GM10266 (cell line): ENCODE results near the gene TMEFF2.

Experiments used
- DNase-seq: peaks from one replicate; pipeline ENCODE4 v3.0.0; 2012; ENCODE audit errors: extremely low spot score
- TF ChIP-seq, protein P1 (sequence below): IDR thresholded peaks from 2 replicates; pipeline ENCODE4 v1.5.1; 2012; ENCODE audit warnings: mild to moderate bottlenecking, low read depth; ENCODE audit not compliant: control insufficient read depth, insufficient read depth; ENCODE audit errors: missing control alignments

Gene TMEFF2

DNA sequence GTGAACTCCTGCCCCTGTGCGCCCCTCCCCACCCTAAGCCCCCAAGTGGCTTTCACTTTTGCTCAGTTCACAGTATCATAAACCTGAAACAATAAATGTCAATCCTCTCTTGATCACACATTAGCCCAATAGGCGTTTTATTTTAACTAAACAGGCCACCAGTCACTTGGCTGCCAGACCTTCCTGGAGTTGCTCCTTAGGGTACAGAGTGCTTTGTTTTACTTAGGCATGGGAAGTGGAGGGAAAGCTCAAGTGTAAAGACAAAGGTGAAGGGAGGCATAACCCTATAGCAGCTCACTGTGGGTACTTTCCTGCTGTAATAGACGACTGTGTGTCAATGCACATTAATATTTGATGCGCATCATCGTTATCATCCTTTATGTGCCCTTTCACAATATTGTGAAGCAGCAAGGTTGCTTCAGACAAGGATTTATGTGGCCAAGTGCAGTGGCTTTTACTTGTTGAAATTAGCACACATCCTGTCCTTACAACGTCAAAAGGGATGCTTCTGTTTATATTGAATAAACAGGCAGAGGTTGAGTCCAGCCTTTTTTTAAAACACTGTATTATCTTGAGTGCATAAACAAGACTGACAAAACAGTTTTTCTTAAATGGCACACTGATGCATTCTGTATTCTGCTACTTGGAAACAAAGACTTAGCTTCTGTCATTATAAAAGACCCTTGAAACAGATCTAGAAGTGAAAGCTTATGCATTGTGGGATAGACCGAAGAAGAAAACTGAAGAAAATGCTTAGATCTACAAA lies 168.5 kb downstream of the TMEFF2 start:
- no peak for DNase-seq
- TF ChIP-seq, protein P1, sequence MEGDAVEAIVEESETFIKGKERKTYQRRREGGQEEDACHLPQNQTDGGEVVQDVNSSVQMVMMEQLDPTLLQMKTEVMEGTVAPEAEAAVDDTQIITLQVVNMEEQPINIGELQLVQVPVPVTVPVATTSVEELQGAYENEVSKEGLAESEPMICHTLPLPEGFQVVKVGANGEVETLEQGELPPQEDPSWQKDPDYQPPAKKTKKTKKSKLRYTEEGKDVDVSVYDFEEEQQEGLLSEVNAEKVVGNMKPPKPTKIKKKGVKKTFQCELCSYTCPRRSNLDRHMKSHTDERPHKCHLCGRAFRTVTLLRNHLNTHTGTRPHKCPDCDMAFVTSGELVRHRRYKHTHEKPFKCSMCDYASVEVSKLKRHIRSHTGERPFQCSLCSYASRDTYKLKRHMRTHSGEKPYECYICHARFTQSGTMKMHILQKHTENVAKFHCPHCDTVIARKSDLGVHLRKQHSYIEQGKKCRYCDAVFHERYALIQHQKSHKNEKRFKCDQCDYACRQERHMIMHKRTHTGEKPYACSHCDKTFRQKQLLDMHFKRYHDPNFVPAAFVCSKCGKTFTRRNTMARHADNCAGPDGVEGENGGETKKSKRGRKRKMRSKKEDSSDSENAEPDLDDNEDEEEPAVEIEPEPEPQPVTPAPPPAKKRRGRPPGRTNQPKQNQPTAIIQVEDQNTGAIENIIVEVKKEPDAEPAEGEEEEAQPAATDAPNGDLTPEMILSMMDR, result no peak

DNA sequence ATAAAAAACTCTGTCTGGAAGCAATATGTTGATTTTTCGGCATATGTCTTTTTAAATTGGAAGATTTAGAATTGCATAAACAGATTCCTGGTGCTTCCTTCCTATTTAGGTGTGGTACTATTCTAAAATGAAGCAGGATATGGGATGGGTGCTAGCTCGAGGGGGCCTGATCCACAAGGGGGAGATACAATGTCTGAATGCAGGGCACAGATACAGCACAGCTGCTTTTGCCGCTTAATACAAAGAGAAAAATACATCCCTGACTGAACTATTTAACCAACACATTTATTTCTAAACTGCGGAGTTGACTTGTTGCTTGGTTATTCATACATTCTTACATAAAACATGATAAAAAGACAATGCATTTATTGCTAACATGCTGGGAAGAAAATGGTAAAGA lies 169.1 kb downstream of the TMEFF2 start:
- TF ChIP-seq, protein P1, result no peak
- DNase-seq, result no peak

DNA sequence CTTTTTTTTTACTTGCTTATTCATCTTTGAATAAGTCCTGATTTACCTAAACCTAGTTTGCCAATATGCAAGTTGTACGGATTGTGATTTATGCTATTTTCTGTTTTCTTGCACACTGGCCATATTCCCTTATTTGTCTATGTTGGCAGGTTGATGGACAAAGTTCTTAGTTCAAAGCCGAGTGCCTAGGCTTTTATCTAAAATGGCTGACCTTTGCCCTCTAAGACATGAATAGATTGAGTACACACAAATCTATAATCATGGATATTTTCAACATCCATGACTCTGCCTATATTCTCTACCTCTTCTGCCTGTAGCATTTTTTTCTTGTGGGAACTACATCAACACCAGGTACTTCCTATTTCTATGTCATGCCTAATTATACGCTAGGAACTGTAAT lies 171.7 kb downstream of the TMEFF2 start:
- TF ChIP-seq, protein P1, result no peak
- no peak for DNase-seq

DNA sequence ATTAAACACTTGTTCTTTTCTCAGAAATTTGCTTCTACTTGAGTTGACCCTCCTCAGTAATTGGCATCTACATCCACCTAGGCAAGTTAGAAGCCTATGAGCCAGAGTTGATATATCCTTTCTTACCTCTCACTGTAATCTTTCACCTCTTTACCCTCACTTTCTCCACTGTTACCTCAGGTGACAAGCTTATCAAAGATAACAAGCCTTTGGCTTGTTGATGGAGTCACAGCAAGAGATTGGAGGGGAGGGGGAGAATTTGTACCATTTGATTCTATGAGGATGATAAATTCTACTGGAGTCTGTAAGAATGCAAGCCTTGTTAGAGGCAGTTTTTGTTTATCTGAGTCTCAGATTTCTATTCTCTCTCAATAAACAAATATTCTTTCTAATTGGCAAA lies 176.9 kb downstream of the TMEFF2 start:
- TF ChIP-seq, protein P1, result no peak
- no peak for DNase-seq

DNA sequence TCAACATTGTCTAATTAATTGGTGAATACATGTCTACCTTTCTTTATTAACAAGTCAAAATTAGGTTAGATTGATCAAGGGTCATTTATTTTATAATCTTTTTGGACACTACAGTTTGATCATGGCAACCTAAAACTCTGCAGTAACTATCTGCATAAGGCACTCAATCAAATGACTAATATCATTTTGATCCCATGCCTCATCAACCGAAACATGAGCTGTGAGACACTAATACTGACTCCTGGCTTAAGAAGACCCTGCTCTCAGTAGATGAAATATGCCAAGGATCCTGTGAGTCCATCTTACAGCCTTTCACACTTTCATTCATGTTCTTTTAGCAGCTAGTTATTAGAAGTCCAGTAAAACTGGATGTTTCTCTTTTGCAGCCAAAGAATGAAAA lies 178.5 kb downstream of the TMEFF2 start:
- TF ChIP-seq, protein P1, result no peak
- DNase-seq, result no peak

DNA sequence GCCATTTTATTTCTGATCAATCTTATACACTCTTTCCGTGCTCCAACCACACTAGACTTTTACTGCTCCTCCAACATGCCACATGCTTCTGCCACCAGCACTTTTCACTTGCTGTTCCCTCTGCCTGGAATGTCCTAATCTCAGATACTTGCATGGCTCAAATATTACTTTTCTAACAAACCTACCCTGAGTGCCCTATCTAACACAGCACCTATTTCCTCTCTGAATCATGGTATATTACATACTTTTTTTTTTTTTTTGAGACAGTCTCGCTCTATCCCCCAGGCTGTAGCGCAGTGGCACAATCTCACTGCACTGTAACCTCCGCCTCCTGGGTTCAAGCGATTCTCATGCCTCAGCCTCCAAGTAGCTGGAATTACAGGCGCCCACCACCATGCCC lies 181.5 kb downstream of the TMEFF2 start:
- no peak for DNase-seq
- TF ChIP-seq, protein P1, result no peak

DNA sequence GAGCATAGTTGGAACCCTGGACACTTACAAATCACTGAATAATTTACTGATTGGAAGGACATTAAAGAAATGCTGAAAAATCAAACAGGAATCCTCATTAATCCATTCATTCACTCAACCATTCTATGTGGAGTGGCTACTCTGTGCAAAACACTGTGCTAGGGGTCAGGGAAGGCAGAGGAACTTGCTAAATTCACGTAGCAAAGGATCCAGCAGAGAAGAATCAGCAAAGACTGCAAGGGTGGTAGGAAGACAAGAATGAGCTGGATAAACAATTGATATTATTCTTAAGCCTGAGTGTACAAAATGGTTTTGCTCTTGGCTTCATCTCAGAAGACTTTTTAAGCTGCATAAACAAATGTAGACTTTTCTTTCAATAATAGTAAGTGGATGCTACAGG lies 183.5 kb downstream of the TMEFF2 start:
- TF ChIP-seq, protein P1, result no peak

More for the DNA sequence above, 183.5 kb downstream of the TMEFF2 start:
- no peak for DNase-seq
